ENCODE results near the gene LPO. TPM values are rescaled to one million over a fixed set of nuclear protein-coding genes. Genes with fewer than 3 reads are reported as not detected.

The LPO gene
- total RNA-seq, 1 experiment from 2014 or later, result 0.20 TPM

DNA sequence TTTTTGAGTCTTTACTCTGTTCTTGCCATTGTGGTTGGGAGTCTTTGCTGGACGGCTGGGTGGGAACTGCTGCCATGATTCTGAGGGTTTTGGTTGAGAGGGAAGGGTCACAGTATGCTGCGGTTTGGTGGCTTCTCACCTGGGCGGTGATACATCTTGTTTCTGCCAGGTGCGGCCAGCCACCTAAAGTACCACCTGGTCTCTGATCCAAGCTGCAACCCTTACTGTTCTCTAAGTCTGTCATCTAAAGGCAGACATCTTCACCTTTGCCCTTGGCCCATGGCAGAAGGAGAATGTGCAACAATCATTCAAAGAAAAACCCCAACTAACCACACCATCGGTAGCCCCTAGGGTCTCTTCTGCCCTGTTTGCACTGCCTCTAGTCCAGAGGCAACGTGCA, 62.0 kb downstream of the LPO start:
- Mint-ChIP-seq H3K4me3 (no peak overlapping the region), H3K27ac (no peak overlapping the region), H3K27me3 (ENCODE audit: low read depth) (no peaks in the 10 kb centered on the region), H3K36me3 (no peaks in the 10 kb centered on the region), H3K4me1 (peaks cover 11% of the 10 kb centered on the region), H3K9me3 (no peaks in the 10 kb centered on the region)
- DNase-seq (ENCODE audit: low spot score) (no peak), ATAC-seq (no peak)
- ChIA-PET CTCF (no interaction called here), POLR2A (interaction anchor here (1.0 kb wide), 1 partner anchor 16 kb away, joined by 3 read pairs; no protein-coding TSS in a partner anchor)
- TF ChIP-seq ZNF317 (CRISPR knock-in tag; IDR thresholded peaks at IDR 0.05; ENCODE audit: borderline replicate concordance, low read depth) (no peak), GRHL2 (CRISPR knock-in tag; IDR thresholded peaks at IDR 0.05; ENCODE audit: insufficient replicate concordance, severe bottlenecking) (no peak), NR2C2 (CRISPR knock-in tag; IDR thresholded peaks at IDR 0.05) (no peak), CBFB (CRISPR knock-in tag; IDR thresholded peaks at IDR 0.05; ENCODE audit: low read depth) (no peak), MYBL2 (CRISPR knock-in tag; IDR thresholded peaks at IDR 0.05) (no peak), FOXP1 (CRISPR knock-in tag; IDR thresholded peaks at IDR 0.05; ENCODE audit: borderline replicate concordance) (no peak), GABPB1 (CRISPR knock-in tag; IDR thresholded peaks at IDR 0.05) (no peak), ETV6 (CRISPR knock-in tag; IDR thresholded peaks at IDR 0.05) (no peak), NFE2L1 (CRISPR knock-in tag; IDR thresholded peaks at IDR 0.05) (no peak)

DNA sequence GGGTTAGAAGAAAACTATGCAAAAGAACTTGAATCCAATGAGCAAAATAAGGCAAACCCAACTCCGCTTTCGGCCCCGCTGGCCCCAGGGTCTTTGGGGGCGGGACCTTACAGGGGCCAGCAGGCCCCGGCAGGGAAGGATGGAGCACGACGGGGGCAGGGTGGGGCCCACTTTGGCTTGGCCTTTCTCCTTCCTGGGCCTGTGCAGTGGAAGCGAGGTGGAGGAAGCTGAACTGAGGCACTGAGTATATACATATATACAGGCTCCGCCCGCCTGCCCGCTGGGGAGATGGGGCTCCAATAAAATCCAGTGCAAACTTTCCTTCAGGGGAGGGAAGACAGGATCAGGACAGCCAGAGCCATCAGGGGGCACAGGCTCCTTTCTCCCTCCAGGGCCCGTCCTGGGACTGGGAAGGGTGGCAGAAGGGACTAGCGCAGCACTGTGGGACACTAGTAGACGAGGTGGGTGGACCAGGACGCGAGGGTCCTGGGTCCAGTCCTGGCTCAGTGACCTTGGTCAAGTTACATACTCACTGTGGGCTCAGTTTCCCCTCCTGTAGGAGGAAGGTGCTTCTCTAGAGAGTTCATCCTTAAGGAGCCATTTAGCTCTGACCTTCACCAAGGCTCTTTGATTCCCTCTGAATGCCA, 63.2 kb downstream of the LPO start:
- Mint-ChIP-seq H3K27ac (no peak overlapping the region), H3K4me1 (peaks cover 11% of the 10 kb centered on the region), H3K9me3 (no peaks in the 10 kb centered on the region), H3K36me3 (no peaks in the 10 kb centered on the region), H3K4me3 (no peak overlapping the region), H3K27me3 (ENCODE audit: low read depth) (no peaks in the 10 kb centered on the region)
- TF ChIP-seq CREB1 (CRISPR knock-in tag; IDR thresholded peaks at IDR 0.05), result no peak
- no peak for TF ChIP-seq NFATC4 (CRISPR knock-in tag; IDR thresholded peaks at IDR 0.05)
- TF ChIP-seq, protein P1, sequence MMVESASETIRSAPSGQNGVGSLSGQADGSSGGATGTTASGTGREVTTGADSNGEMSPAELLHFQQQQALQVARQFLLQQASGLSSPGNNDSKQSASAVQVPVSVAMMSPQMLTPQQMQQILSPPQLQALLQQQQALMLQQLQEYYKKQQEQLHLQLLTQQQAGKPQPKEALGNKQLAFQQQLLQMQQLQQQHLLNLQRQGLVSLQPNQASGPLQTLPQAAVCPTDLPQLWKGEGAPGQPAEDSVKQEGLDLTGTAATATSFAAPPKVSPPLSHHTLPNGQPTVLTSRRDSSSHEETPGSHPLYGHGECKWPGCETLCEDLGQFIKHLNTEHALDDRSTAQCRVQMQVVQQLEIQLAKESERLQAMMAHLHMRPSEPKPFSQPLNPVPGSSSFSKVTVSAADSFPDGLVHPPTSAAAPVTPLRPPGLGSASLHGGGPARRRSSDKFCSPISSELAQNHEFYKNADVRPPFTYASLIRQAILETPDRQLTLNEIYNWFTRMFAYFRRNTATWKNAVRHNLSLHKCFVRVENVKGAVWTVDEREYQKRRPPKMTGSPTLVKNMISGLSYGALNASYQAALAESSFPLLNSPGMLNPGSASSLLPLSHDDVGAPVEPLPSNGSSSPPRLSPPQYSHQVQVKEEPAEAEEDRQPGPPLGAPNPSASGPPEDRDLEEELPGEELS (CRISPR knock-in tag; IDR thresholded peaks at IDR 0.05), result no peak
- TF ChIP-seq FOXP1 (CRISPR knock-in tag; IDR thresholded peaks at IDR 0.05; ENCODE audit: borderline replicate concordance), result 0 out of 2 replicates have a peak, but pooled peaks have one; percentile 22
- DNase-seq (ENCODE audit: low spot score) (no peak), ATAC-seq (no peak)
- ChIA-PET CTCF (interaction anchor here (0.6 to 1.2 kb wide), 2 partner anchors 16 to 17 kb away, joined by 3 to 5 read pairs; no protein-coding TSS in a partner anchor), POLR2A (interaction anchor here (1.0 kb wide), 1 partner anchor 17 kb away, joined by 3 read pairs; no protein-coding TSS in a partner anchor)

- no peaks in the 10 kb centered on the region for H3K9me3 Mint-ChIP-seq
- no peaks in the 10 kb centered on the region for H3K36me3 Mint-ChIP-seq
- POLR2A ChIA-PET, result no interaction called here
- no peak for DNase-seq (ENCODE audit: low spot score)
- H3K27ac Mint-ChIP-seq, result no peak overlapping the region
- no peak for ATAC-seq
- H3K4me3 Mint-ChIP-seq, result no peak overlapping the region
- CTCF ChIA-PET, result interaction anchor here (0.6 to 7.1 kb wide), 5 partner anchors 15 to 53 kb away, joined by 3 to 97 read pairs (median 8); no protein-coding TSS in a partner anchor
- peaks cover 11% of the 10 kb centered on the region for H3K4me1 Mint-ChIP-seq
- H3K27me3 Mint-ChIP-seq (ENCODE audit: low read depth), result no peaks in the 10 kb centered on the region
- TF ChIP-seq SP1 (CRISPR knock-in tag; conservative IDR thresholded peaks at IDR 0.05) (no peak), IRF2 (CRISPR knock-in tag; IDR thresholded peaks at IDR 0.05; ENCODE audit: borderline replicate concordance, low read depth) (no peak), HMGXB4 (CRISPR knock-in tag; IDR thresholded peaks at IDR 0.05) (no peak), TP53 (CRISPR knock-in tag; IDR thresholded peaks at IDR 0.05) (no peak), TEAD4 (CRISPR knock-in tag; IDR thresholded peaks at IDR 0.05) (no peak), FOXK1 (CRISPR knock-in tag; IDR thresholded peaks at IDR 0.05) (no peak), ZNF671 (CRISPR knock-in tag; IDR thresholded peaks at IDR 0.05) (no peak), E2F4 (CRISPR knock-in tag; IDR thresholded peaks at IDR 0.05; ENCODE audit: borderline replicate concordance, low read depth) (no peak), STAT6 (CRISPR knock-in tag; conservative IDR thresholded peaks at IDR 0.05; ENCODE audit: low read depth) (no peak), ZSCAN18 (CRISPR knock-in tag; IDR thresholded peaks at IDR 0.05) (no peak)
Measured at GRCh38 chr17:58302171-58302918, 64.0 kb downstream of the LPO start.
